ENCODE results near the gene NMNAT2.

DNA sequence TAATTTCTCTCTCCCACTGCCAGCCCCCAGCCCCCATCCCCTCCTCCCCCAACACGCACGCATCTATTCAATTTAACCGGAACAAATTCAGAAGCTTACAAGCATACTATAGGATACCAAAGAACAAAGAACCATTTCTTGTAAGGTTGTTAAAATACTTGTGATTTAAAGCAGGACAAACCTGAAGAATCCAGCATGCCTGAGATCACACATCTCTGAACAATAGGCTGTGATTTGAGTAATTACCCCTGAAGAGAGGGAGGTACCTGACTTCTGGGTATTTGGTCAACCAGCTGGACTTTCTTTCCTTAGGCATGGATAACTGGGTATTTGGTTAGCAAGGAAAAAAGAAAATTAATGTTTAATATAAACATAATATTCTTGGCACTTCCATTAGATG, 105.1 kb downstream of the NMNAT2 start:
- no peak for TF ChIP-seq JUND (IDR thresholded peaks at IDR 0.05; ENCODE audit: low read length)
- TF ChIP-seq, protein P1, sequence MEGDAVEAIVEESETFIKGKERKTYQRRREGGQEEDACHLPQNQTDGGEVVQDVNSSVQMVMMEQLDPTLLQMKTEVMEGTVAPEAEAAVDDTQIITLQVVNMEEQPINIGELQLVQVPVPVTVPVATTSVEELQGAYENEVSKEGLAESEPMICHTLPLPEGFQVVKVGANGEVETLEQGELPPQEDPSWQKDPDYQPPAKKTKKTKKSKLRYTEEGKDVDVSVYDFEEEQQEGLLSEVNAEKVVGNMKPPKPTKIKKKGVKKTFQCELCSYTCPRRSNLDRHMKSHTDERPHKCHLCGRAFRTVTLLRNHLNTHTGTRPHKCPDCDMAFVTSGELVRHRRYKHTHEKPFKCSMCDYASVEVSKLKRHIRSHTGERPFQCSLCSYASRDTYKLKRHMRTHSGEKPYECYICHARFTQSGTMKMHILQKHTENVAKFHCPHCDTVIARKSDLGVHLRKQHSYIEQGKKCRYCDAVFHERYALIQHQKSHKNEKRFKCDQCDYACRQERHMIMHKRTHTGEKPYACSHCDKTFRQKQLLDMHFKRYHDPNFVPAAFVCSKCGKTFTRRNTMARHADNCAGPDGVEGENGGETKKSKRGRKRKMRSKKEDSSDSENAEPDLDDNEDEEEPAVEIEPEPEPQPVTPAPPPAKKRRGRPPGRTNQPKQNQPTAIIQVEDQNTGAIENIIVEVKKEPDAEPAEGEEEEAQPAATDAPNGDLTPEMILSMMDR (IDR thresholded peaks at IDR 0.05; ENCODE audit: control extremely low read depth in 1 of 3, insufficient read depth in 1 of 3, low read depth in 1 of 3, low read length in 3 of 3), result no peak
- TF ChIP-seq, protein P2, sequence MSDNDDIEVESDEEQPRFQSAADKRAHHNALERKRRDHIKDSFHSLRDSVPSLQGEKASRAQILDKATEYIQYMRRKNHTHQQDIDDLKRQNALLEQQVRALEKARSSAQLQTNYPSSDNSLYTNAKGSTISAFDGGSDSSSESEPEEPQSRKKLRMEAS (IDR thresholded peaks at IDR 0.05), result no peak
- TF ChIP-seq, protein P3, sequence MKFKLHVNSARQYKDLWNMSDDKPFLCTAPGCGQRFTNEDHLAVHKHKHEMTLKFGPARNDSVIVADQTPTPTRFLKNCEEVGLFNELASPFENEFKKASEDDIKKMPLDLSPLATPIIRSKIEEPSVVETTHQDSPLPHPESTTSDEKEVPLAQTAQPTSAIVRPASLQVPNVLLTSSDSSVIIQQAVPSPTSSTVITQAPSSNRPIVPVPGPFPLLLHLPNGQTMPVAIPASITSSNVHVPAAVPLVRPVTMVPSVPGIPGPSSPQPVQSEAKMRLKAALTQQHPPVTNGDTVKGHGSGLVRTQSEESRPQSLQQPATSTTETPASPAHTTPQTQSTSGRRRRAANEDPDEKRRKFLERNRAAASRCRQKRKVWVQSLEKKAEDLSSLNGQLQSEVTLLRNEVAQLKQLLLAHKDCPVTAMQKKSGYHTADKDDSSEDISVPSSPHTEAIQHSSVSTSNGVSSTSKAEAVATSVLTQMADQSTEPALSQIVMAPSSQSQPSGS (IDR thresholded peaks at IDR 0.05; ENCODE audit: low read length), result no peak
- TF ChIP-seq PHF8 (conservative IDR thresholded peaks at IDR 0.05; ENCODE audit: low read depth, low read length), result no peak
- TF ChIP-seq HDAC2 (IDR thresholded peaks at IDR 0.05; ENCODE audit: borderline replicate concordance in 1 of 2, low read depth in 2 of 2, low read length in 2 of 2), result no peak
- no peak for TF ChIP-seq TCF12 (IDR thresholded peaks at IDR 0.05; ENCODE audit: low read depth, low read length)
- TF ChIP-seq CHD2 (IDR thresholded peaks at IDR 0.05; ENCODE audit: low read length), result no peak
- no peak for TF ChIP-seq EZH2 (IDR thresholded peaks at IDR 0.05; ENCODE audit: low read depth, low read length, severe bottlenecking)
- no peak for TF ChIP-seq POLR2A (IDR thresholded peaks at IDR 0.05; ENCODE audit: control extremely low read depth in 1 of 2, low read depth in 2 of 2, low read length in 2 of 2)
- TF ChIP-seq SP1 (IDR thresholded peaks at IDR 0.05; ENCODE audit: low read depth, low read length), result no peak
